Panc1 (cell line): ENCODE results near the gene VSNL1. TPM values are rescaled to one million over a fixed set of nuclear protein-coding genes. Genes with fewer than 3 reads are reported as not detected.

Experiments used
- ATAC-seq: fragments of 200-7000 bp; cut with Tn5 transposase; 2 replicates; pipeline ENCODE4 v1.9.1; 2020; ENCODE audit warnings: mild to moderate bottlenecking, moderate library complexity
- BruUV-seq: library from RNA; stranded (reverse); fragments of 400-500 nt; replicated peaks from 2 replicates; lab custom pipeline; 2021; lab: Mats Ljungman, UMichigan
- CTCF ChIA-PET: fragments of 300-600 bp; sonication (Branson Sonifier 250); formaldehyde crosslinking; loops from one replicate; lab custom pipeline; 2022; ENCODE audit warnings: antibody characterized with exemption; lab: Charles Lee
- POLR2A ChIA-PET: fragments of 300-600 bp; sonication (Branson Sonifier 250); formaldehyde crosslinking; loops from one replicate; lab custom pipeline; 2022; ENCODE audit warnings: antibody characterized with exemption; lab: Charles Lee
- DNase-seq: peaks from one replicate; pipeline ENCODE4 v3.0.0-alpha.2; 2010; ENCODE audit warnings: low read depth, low spot score
- H3K27ac ChIP-seq: 2 replicates; pipeline ENCODE4 v1.5.1; 2011; ENCODE audit warnings: mild to moderate bottlenecking, low read length, inconsistent platforms
- H3K27me3 ChIP-seq: fragments of 200-500 bp; sonication (Bioruptor generic); 2 replicates; pipeline ENCODE4 v1.6.0; 2014; ENCODE audit warnings: low read length, inconsistent platforms; ENCODE audit not compliant: control insufficient read depth, insufficient read depth
- H3K36me3 ChIP-seq: fragments of 200-500 bp; sonication (Bioruptor generic); 2 replicates; pipeline ENCODE4 v1.5.1; 2014; ENCODE audit warnings: inconsistent platforms, mild to moderate bottlenecking, low read length, moderate library complexity; ENCODE audit not compliant: control insufficient read depth, insufficient read depth
- H3K4me1 ChIP-seq: 2 replicates; pipeline ENCODE4 v1.5.1; 2011; ENCODE audit warnings: inconsistent platforms, mild to moderate bottlenecking, low read length, moderate library complexity; ENCODE audit not compliant: control insufficient read depth, insufficient read depth
- H3K4me3 ChIP-seq, 2 experiments: 2 replicates each; pipeline ENCODE4 v1.5.1; 2011 to 2012; ENCODE audit warnings: low read depth in 2 of 2, low read length in 2 of 2, mild to moderate bottlenecking in 2 of 2, inconsistent platforms in 1 of 2, moderate library complexity in 1 of 2
- H3K9me3 ChIP-seq: fragments of 200-500 bp; sonication (Bioruptor generic); 2 replicates; pipeline ENCODE4 v1.5.1; 2014; ENCODE audit warnings: low read depth, mild to moderate bottlenecking, inconsistent platforms, low read length, moderate library complexity; ENCODE audit not compliant: control insufficient read depth, insufficient read depth
- POLR2AphosphoS5 ChIP-seq: IDR thresholded peaks from 2 replicates; pipeline ENCODE4 v1.6.1; 2012; ENCODE audit warnings: mild to moderate bottlenecking, low read depth, low read length, moderate library complexity
- SIN3A ChIP-seq: IDR thresholded peaks from 2 replicates; pipeline ENCODE4 v1.6.1; 2012; ENCODE audit warnings: low read depth, mild to moderate bottlenecking, low read length, moderate library complexity, borderline replicate concordance; ENCODE audit not compliant: insufficient read depth
- TCF7L2 ChIP-seq: IDR thresholded peaks from 2 replicates; pipeline ENCODE4 v1.6.1; 2011; ENCODE audit warnings: mild to moderate bottlenecking, low read depth, low read length, inconsistent platforms
- in situ Hi-C: cut with HindIII; loops from 2 replicates; pipeline ENCODE4 v1.10.0; 2016; ENCODE audit warnings: low sequenced_read_pairs, low pct_unique_long_range_greater_than_20kb
- intact Hi-C: fragments of 100-400 bp; cut with micrococcal nuclease; formaldehyde crosslinking; loops from one replicate; pipeline ENCODE4 v1.10.0; 2022; ENCODE audit not compliant: unreplicated experiment
- total RNA-seq: library from RNA; stranded (reverse); gene quantifications from one replicate; pipeline ENCODE4 v1.2.1, GENCODE V29; 2021; ENCODE audit not compliant: unreplicated experiment
- TF ChIP-seq, protein P1 (sequence below), 2 experiments: IDR thresholded peaks; 2 replicates each; pipeline ENCODE4 v1.6.1; 2011 to 2012; ENCODE audit warnings: low read depth in 2 of 2, control low read depth in 1 of 2, low read length in 1 of 2, mild to moderate bottlenecking in 1 of 2, moderate library complexity in 1 of 2; ENCODE audit not compliant: insufficient read depth in 1 of 2
- TF ChIP-seq, protein P2 (sequence below): fragments of 450-650 bp; IDR thresholded peaks from 2 replicates; pipeline ENCODE4 v1.5.1; 2017; ENCODE audit warnings: mild to moderate bottlenecking

The VSNL1 gene
- total RNA-seq, 1 experiment from 2014 or later, result not detected

DNA sequence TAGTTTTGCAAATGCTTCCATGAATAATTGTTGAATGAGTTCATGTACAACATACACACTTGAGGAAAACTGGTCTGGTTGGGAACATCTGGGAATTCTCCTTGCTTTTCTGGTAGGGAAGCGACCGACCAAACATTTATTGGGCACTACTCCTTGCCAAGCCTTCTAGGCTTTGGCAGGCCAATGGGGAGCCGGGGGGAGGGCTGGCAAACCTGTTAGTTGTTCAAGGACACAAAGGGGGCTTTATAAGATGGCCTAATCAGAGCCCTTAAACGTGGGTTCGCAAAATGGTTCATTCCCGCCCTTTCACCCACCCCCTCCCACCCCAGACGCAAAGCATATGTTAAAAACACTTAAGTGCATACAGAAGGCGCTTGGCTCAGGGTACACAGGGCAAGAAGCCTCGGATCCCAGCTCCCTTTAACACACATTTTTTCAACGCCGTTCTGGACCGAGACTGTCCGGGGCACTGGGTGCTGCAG, 844 bp upstream of the VSNL1 start:
- BruUV-seq, result no TSS peak
- DNase-seq, result no peak
- TF ChIP-seq, protein P1, sequence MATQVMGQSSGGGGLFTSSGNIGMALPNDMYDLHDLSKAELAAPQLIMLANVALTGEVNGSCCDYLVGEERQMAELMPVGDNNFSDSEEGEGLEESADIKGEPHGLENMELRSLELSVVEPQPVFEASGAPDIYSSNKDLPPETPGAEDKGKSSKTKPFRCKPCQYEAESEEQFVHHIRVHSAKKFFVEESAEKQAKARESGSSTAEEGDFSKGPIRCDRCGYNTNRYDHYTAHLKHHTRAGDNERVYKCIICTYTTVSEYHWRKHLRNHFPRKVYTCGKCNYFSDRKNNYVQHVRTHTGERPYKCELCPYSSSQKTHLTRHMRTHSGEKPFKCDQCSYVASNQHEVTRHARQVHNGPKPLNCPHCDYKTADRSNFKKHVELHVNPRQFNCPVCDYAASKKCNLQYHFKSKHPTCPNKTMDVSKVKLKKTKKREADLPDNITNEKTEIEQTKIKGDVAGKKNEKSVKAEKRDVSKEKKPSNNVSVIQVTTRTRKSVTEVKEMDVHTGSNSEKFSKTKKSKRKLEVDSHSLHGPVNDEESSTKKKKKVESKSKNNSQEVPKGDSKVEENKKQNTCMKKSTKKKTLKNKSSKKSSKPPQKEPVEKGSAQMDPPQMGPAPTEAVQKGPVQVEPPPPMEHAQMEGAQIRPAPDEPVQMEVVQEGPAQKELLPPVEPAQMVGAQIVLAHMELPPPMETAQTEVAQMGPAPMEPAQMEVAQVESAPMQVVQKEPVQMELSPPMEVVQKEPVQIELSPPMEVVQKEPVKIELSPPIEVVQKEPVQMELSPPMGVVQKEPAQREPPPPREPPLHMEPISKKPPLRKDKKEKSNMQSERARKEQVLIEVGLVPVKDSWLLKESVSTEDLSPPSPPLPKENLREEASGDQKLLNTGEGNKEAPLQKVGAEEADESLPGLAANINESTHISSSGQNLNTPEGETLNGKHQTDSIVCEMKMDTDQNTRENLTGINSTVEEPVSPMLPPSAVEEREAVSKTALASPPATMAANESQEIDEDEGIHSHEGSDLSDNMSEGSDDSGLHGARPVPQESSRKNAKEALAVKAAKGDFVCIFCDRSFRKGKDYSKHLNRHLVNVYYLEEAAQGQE (IDR thresholded peaks at IDR 0.05; ENCODE audit: insufficient read depth in 1 of 2, low read depth in 2 of 2, low read length in 1 of 2), result no peak
- peak overlapping the region; percentile 38 to 57; a peak in 3 of 4 replicates for H3K4me3 ChIP-seq
- H3K27ac ChIP-seq, result no peak overlapping the region
- in situ Hi-C loops (no loop called here), intact Hi-C loops (no loop called here)
- ATAC-seq, result no peak
- peaks cover 8% of the 10 kb centered on the region for H3K4me1 ChIP-seq
- no peaks in the 10 kb centered on the region for H3K9me3 ChIP-seq
- peaks cover 4% of the 10 kb centered on the region; the same call in 1 of the 2 replicates for H3K36me3 ChIP-seq
- POLR2A ChIA-PET, result no interaction called here
- CTCF ChIA-PET, result no interaction called here
- peaks cover 35% of the 10 kb centered on the region for H3K27me3 ChIP-seq

DNA sequence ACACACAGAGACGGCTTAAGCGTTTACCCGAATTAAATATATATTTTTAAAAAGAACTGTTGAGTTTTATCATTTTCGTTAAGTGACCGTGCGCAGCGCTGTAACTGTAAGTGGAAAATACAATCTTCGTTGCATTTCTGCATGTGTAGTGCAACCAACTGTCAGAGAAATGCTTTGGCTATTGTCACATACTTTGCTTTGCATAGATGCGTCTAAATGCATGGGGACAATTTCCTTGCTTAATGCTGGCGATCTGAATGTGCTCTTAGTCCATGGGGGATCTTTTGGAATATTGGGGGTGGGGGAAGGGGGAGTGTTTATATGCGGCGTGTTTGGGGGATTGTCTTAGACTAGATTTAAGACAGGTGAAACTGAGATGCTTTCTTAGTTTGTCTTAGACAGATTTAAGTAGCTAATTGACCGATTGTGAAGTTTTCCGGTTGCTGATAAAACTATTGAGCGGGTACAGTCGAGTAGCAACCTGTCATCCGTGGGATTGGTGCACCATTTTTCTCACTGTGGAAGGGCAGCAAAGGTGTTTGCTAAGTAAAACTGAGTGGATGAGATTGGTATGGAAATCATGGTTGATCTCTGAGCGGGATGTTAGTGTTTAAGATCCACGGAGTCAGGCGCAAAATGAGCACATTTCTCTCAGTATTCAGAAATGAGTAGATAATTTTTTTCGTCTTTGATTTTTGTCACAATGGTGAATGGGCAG, 476 bp downstream of the VSNL1 start:
- peaks cover 8% of the 10 kb centered on the region for H3K4me1 ChIP-seq
- no peak overlapping the region for H3K27ac ChIP-seq
- no peak for ATAC-seq
- no peak for TF ChIP-seq SIN3A
- in situ Hi-C loops, result no loop called here
- intact Hi-C loops, result no loop called here
- ChIA-PET CTCF (no interaction called here), POLR2A (no interaction called here)
- no peak for DNase-seq
- H3K9me3 ChIP-seq, result no peaks in the 10 kb centered on the region
- H3K27me3 ChIP-seq, result peaks cover 36% of the 10 kb centered on the region
- no TSS peak for BruUV-seq
- peak overlapping the region; percentile 38 to 57 for H3K4me3 ChIP-seq
- peaks cover 4% of the 10 kb centered on the region; the same call in 1 of the 2 replicates for H3K36me3 ChIP-seq

DNA sequence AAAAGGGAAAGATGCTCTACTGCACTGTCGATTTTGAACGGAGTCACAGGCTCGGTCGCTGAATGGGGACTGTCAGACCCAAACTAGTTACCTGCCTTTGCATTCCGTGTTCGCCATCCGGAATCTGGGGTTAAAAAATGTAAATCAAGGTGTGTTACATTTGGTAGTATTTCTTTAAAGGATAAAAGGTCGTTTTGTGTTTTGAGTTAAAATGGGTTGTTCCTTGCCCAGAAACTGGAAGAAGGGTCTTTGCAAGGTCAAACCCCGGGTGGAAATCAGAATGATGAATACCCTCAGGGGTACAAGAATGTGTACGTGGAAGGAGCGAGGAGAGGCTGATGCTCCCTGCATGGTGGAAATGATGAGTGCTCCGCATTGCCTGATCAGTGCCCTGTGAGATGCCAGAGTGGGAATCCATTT, 1.0 kb downstream of the VSNL1 start:
- Histone ChIP-seq H3K27me3 (peaks cover 36% of the 10 kb centered on the region), H3K36me3 (peaks cover 4% of the 10 kb centered on the region; the same call in 1 of the 2 replicates), H3K9me3 (no peaks in the 10 kb centered on the region), H3K4me3 (no peak overlapping the region; a peak in 2 of 4 replicates), H3K4me1 (peaks cover 8% of the 10 kb centered on the region), H3K27ac (no peak overlapping the region)
- in situ Hi-C loops, result no loop called here
- no peak for ATAC-seq
- intact Hi-C loops, result no loop called here
- ChIA-PET CTCF (no interaction called here), POLR2A (no interaction called here)
- no peak for DNase-seq
- no TSS peak for BruUV-seq
- TF ChIP-seq, protein P1 (IDR thresholded peaks at IDR 0.05; ENCODE audit: insufficient read depth in 1 of 2, low read depth in 2 of 2, low read length in 1 of 2), result no peak
- TF ChIP-seq TCF7L2 (no peak), SIN3A (no peak), POLR2AphosphoS5 (no peak)
- TF ChIP-seq, protein P2, sequence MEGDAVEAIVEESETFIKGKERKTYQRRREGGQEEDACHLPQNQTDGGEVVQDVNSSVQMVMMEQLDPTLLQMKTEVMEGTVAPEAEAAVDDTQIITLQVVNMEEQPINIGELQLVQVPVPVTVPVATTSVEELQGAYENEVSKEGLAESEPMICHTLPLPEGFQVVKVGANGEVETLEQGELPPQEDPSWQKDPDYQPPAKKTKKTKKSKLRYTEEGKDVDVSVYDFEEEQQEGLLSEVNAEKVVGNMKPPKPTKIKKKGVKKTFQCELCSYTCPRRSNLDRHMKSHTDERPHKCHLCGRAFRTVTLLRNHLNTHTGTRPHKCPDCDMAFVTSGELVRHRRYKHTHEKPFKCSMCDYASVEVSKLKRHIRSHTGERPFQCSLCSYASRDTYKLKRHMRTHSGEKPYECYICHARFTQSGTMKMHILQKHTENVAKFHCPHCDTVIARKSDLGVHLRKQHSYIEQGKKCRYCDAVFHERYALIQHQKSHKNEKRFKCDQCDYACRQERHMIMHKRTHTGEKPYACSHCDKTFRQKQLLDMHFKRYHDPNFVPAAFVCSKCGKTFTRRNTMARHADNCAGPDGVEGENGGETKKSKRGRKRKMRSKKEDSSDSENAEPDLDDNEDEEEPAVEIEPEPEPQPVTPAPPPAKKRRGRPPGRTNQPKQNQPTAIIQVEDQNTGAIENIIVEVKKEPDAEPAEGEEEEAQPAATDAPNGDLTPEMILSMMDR, result no peak
